GM23248 (cell line): Measurements from ENCODE around the gene ZNF497.

ENCODE experiments used
- EZH2 ChIP-seq: fragments of 200-600 bp; sonication (generic); IDR thresholded peaks from 2 replicates; pipeline ENCODE4 v1.6.1; 2018; ENCODE audit warnings: antibody characterized with exemption, mild to moderate bottlenecking; ENCODE audit not compliant: insufficient read depth, poor library complexity, severe bottlenecking
- EZH2phosphoT487 ChIP-seq: fragments of 200-600 bp; sonication (generic); IDR thresholded peaks from 2 replicates; pipeline ENCODE4 v1.6.1; 2018; ENCODE audit warnings: antibody characterized with exemption, moderate library complexity, mild to moderate bottlenecking, low read depth; ENCODE audit not compliant: insufficient read depth

GRCh38 chr19:58325311-58326022 is 37.1 kb downstream of the ZNF497 start:
- TF ChIP-seq EZH2: no peak
- no peak for TF ChIP-seq EZH2phosphoT487
